A673 (cell line): ENCODE measurements around the gene CLNK. TPM values are rescaled to one million over a fixed set of nuclear protein-coding genes. Genes with fewer than 3 reads are reported as not detected.

Experiments used
- BruUV-seq: library from RNA; stranded (reverse); fragments of 400-500 nt; replicated peaks from 2 replicates; lab custom pipeline; 2021; lab: Mats Ljungman, UMichigan
- CTCF ChIA-PET: fragments of 300-600 bp; sonication (Branson Sonifier 250); formaldehyde crosslinking; loops from one replicate; lab custom pipeline; 2022; ENCODE audit warnings: antibody characterized with exemption; lab: Charles Lee
- POLR2A ChIA-PET: fragments of 300-600 bp; sonication (Branson Sonifier 250); formaldehyde crosslinking; loops from one replicate; lab custom pipeline; 2022; ENCODE audit warnings: antibody characterized with exemption; ENCODE audit not compliant: low non-redundant PET; lab: Charles Lee
- DNase-seq: peaks from one replicate; pipeline ENCODE4 v3.0.0-alpha.2; 2015; ENCODE audit warnings: low spot score
- H3K27ac ChIP-seq: fragments of 200-600 bp; sonication (generic); 2 replicates; pipeline ENCODE4 v1.5.1; 2016; ENCODE audit warnings: mixed run types, low read depth, mild to moderate bottlenecking, mixed read lengths, antibody characterized with exemption, low read length; ENCODE audit not compliant: poor library complexity, severe bottlenecking
- H3K27me3 ChIP-seq: fragments of 200-600 bp; sonication (generic); replicated peaks from 2 replicates; pipeline ENCODE4 v1.6.1; 2017; ENCODE audit warnings: mixed run types, low read depth, mild to moderate bottlenecking, mixed read lengths, antibody characterized with exemption, low read length; ENCODE audit not compliant: insufficient read depth, poor library complexity
- H3K36me3 ChIP-seq: fragments of 200-600 bp; sonication (generic); 2 replicates; pipeline ENCODE4 v1.6.1; 2016; ENCODE audit warnings: mixed run types, mild to moderate bottlenecking, mixed read lengths, antibody characterized with exemption, low read length; ENCODE audit not compliant: insufficient read depth, poor library complexity, severe bottlenecking
- H3K4me1 ChIP-seq: fragments of 200-600 bp; sonication (generic); 2 replicates; pipeline ENCODE4 v1.6.1; 2017; ENCODE audit warnings: mixed run types, mild to moderate bottlenecking, mixed read lengths, antibody characterized with exemption, low read length; ENCODE audit not compliant: insufficient read depth, poor library complexity, severe bottlenecking
- H3K4me3 ChIP-seq: fragments of 200-600 bp; sonication (generic); 2 replicates; pipeline ENCODE4 v1.5.1; 2016; ENCODE audit warnings: low read depth, mixed run types, mild to moderate bottlenecking, mixed read lengths, low read length; ENCODE audit not compliant: poor library complexity, severe bottlenecking
- H3K9me3 ChIP-seq: fragments of 200-600 bp; sonication (generic); 2 replicates; pipeline ENCODE4 v1.6.1; 2016; ENCODE audit warnings: mixed run types, low read depth, mild to moderate bottlenecking, mixed read lengths, antibody characterized with exemption, low read length; ENCODE audit not compliant: poor library complexity, severe bottlenecking
- CTCF ChIP-seq: fragments of 300-800, 200-600 bp; sonication (generic); conservative IDR thresholded peaks from 2 replicates; pipeline ENCODE4 v1.5.1; 2017; ENCODE audit warnings: low read depth, mild to moderate bottlenecking, antibody characterized with exemption, low read length, moderate library complexity, mixed read lengths
- EZH2 ChIP-seq: fragments of 200-600 bp; sonication (generic); IDR thresholded peaks from 2 replicates; pipeline ENCODE4 v1.6.1; 2017; ENCODE audit warnings: borderline replicate concordance, low read depth, mild to moderate bottlenecking, mixed read lengths, antibody characterized with exemption, low read length; ENCODE audit not compliant: poor library complexity, severe bottlenecking
- intact Hi-C: fragments of 100-400 bp; cut with micrococcal nuclease; formaldehyde crosslinking; loops from one replicate; pipeline ENCODE4 v1.10.0; 2022; ENCODE audit not compliant: unreplicated experiment
- total RNA-seq: library from RNA; stranded (reverse); gene quantifications from 2 replicates; pipeline ENCODE4 v1.2.3, GENCODE V29; 2021

CLNK gene
- total RNA-seq, 1 experiment from 2014 or later = not detected

DNA sequence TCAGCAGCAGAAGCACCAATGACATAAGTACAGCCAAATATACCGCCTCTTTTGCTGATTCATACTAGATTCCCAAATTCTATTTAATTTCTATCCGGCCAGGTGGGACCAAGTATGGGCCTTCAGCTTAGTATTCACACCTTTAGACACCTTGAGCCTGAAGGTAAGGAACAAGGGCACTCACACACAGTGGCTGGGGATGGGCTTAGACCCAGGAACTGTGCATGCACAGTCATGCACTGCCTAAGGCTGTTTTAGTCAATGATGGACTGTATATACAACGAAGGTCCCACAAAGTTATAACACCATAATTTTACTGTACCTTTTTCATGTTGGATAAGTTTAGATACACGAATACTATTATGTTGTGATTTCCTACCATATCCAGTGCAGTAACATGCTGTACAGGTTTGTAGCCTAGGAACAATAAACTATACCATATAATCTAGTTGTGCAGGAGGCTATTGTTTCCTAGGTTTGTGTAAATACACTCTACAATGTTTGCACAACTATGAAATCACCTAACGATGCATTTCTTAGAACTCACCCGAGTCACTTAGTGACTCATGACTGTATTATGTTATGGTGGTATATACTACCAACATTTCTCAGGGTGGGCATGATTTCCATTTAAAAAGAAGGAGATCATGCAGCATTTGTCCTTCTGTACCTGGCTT is 9.7 kb upstream of the CLNK start:
- H3K27me3 ChIP-seq = no peaks in the 10 kb centered on the region
- CTCF ChIA-PET = no interaction called here
- BruUV-seq = no TSS peak
- H3K9me3 ChIP-seq = peaks cover 13% of the 10 kb centered on the region
- intact Hi-C loops = no loop called here
- no peak overlapping the region for H3K27ac ChIP-seq
- H3K4me3 ChIP-seq = no peak overlapping the region
- TF ChIP-seq EZH2 = no peak
- TF ChIP-seq CTCF = no peak
- H3K4me1 ChIP-seq = no peaks in the 10 kb centered on the region
- DNase-seq = no peak
- H3K36me3 ChIP-seq = no peaks in the 10 kb centered on the region
- POLR2A ChIA-PET = no interaction called here

DNA sequence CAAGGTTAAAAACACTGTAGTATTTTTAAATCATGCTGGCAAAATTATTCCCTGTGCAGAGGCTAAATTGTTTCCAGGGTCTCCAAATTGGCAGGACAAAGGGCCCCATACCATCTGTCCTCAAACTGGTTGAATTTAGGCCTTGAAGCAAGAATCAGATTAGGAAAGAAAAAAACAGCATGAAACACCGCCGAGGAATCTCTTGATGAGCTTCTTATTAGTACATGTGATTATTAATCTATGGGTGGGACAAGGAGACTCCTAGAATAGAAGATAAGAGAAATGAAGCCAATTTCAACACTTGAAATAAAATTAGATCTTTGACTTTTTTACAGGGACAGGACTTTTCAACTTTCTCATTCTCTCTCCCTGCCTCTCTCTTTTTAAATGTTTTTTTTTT is 7.1 kb upstream of the CLNK start:
- Histone ChIP-seq H3K27ac (no peak overlapping the region), H3K9me3 (peaks cover 8% of the 10 kb centered on the region), H3K27me3 (no peaks in the 10 kb centered on the region), H3K36me3 (no peaks in the 10 kb centered on the region), H3K4me3 (no peak overlapping the region), H3K4me1 (no peaks in the 10 kb centered on the region)
- BruUV-seq = no TSS peak
- ChIA-PET POLR2A (no interaction called here), CTCF (no interaction called here)
- TF ChIP-seq EZH2 = no peak
- TF ChIP-seq CTCF = no peak
- intact Hi-C loops = no loop called here
- no peak for DNase-seq

- CTCF ChIA-PET = no interaction called here
These were observed 5.8 kb upstream of the CLNK start for GRCh38 chr4:10690185-10690907.

More at GRCh38 chr4:10690185-10690907, 5.8 kb upstream of the CLNK start:
- no peak for DNase-seq
- H3K9me3 ChIP-seq = peaks cover 4% of the 10 kb centered on the region
- BruUV-seq = no TSS peak
- no peak overlapping the region for H3K27ac ChIP-seq
- H3K4me1 ChIP-seq = no peaks in the 10 kb centered on the region
- no peak overlapping the region for H3K4me3 ChIP-seq
- H3K27me3 ChIP-seq = no peaks in the 10 kb centered on the region
- POLR2A ChIA-PET = no interaction called here
- intact Hi-C loops = no loop called here
- H3K36me3 ChIP-seq = no peaks in the 10 kb centered on the region
- no peak for TF ChIP-seq EZH2
- no peak for TF ChIP-seq CTCF
